ENCODE results near the gene DCTPP1.

DCTPP1 gene

DNA sequence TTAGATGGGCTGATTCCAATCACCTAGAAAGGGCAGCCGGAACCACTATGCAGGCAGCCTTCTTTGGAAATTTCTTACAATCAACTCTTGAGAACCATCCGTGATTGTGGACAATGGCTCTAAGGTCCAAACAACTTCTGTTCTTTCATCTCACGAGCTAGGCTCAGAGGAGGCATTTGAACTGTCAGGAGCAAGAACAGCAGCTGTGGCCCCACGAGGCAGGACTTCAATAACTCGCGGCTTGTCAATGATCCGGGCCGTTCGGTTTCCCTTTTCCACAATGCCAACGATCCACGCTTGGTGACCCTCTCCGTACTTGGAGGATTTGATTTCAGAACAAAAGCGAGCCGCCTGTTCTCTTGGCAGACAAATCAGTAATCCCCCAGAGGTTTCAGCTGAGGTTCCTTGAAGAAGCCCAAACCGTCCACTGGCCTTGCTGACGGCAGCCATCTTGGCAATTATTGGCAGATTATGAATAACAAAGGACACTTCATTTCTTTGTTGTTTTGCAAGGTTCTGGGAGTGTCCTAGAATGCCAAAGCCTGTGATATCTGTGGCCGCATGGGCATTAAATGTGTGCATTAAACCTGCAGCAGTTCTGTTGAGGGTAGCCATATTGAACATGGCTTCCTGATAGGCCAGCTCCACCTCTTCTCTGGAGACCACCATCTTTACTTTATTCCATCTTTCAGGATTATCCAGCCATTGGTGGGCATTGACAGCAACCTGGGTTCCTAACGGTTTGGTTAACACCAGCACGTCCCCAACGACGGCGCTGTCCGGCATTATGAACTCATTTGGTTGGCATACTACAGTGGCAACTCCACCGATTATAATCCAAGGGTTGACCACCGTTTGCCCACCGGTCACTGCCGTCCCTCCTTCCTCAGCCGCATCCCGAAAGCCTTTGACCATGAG is 14.7 kb upstream of the DCTPP1 start (continued):
- TF ChIP-seq, protein P1, sequence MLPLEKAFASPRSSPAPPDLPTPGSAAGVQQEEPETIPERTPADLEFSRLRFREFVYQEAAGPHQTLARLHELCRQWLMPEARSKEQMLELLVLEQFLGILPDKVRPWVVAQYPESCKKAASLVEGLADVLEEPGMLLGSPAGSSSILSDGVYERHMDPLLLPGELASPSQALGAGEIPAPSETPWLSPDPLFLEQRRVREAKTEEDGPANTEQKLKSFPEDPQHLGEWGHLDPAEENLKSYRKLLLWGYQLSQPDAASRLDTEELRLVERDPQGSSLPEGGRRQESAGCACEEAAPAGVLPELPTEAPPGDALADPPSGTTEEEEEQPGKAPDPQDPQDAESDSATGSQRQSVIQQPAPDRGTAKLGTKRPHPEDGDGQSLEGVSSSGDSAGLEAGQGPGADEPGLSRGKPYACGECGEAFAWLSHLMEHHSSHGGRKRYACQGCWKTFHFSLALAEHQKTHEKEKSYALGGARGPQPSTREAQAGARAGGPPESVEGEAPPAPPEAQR (tag by site-specific recombination; IDR thresholded peaks at IDR 0.05): 0 out of 2 replicates have a peak, but pooled peaks have one; percentile 37

DNA sequence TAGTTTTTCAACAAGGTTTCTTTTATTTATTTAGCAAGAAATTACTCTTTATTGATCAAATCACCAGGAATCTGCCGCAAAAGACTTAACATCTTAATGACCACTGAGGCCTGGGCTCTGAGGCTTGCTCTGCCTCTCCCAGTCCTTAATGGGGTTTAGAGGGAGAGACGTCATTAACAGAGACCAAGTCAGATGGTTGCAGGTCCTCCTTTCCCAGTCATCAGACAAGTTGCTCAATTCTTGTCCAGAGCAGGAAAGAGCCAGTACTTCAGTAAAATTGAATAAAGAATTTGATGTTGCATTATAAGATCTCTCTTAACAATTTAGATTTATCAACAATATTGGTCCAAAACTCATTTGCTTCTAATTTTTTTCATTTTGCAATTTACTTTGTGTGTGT is 13.8 kb upstream of the DCTPP1 start:
- Histone ChIP-seq H3K27ac (ENCODE audit: extremely low read depth, low read depth, low read length) (no peak overlapping the region), H3K4me3 (ENCODE audit: low read depth, low read length) (no peak overlapping the region), H3K9me3 (ENCODE audit: control insufficient read depth, insufficient read depth, low read depth, low read length) (no peaks in the 10 kb centered on the region), H3K4me1 (ENCODE audit: control insufficient read depth, insufficient read depth, low read length) (peaks cover 3% of the 10 kb centered on the region; the same call in 1 of the 2 replicates), H3K36me3 (ENCODE audit: control insufficient read depth in 2 of 2, insufficient read depth in 1 of 2, low read length in 2 of 2) (peaks cover 0 to 22% of the 10 kb centered on the region in 2 experiments; a peak in 2 of 3 replicates)
- ChIA-PET CTCF (interaction anchor here (0.5 to 1.8 kb wide), 3 partner anchors 10 to 411 kb away, joined by 3 to 7 read pairs (median 3); partner anchors contain the start of gene DCTPP1), POLR2A (no interaction called here)
- TF ChIP-seq ZNF629 (tag by site-specific recombination; IDR thresholded peaks at IDR 0.05): no peak
- TF ChIP-seq ZBTB8A (tag by site-specific recombination; IDR thresholded peaks at IDR 0.05): 0 out of 2 replicates have a peak, but pooled peaks have one; percentile 0
- no peak for TF ChIP-seq ZNF350 (tag by site-specific recombination; IDR thresholded peaks at IDR 0.05)
- TF ChIP-seq ZBTB20 (tag by site-specific recombination; IDR thresholded peaks at IDR 0.05): no peak
- TF ChIP-seq ZNF791 (tag by site-specific recombination; IDR thresholded peaks at IDR 0.05): no peak

DNA sequence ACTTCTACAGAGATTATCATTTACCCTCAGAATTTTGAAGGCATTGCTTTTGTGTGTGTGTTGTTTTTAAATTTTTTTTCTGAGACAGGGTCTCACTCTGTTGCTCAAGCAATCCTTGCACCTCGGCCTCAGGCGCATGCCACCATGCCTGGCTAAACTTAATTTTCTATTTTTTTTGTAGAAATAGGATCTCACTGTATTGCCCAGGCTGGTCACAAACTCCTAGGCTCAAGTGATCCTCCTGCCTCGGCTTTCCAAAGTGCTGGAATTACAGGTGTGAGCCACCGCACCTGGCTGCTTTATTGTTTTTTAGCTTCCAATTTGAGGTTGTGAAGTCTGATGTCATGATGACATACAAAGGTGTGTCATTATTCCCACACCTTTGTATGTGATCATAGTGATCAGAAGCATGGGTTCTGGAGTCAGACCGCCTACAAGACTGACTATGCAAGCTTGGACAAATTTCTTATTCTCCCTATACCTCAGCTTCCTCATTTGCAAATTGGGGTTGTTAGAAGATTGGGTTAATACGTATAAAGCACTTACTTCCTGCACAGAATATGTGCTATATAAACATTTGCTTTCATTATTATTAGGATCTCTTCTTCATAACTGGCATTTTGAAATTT is 10.0 kb upstream of the DCTPP1 start:
- Histone ChIP-seq H3K36me3 (ENCODE audit: control insufficient read depth in 2 of 2, insufficient read depth in 1 of 2, low read length in 2 of 2) (peaks cover 0 to 20% of the 10 kb centered on the region in 2 experiments; a peak in 2 of 3 replicates), H3K27ac (ENCODE audit: extremely low read depth, low read depth, low read length) (no peak overlapping the region), H3K4me1 (ENCODE audit: control insufficient read depth, insufficient read depth, low read length) (peaks cover 3% of the 10 kb centered on the region; the same call in 1 of the 2 replicates), H3K4me3 (ENCODE audit: low read depth, low read length) (no peak overlapping the region), H3K9me3 (ENCODE audit: control insufficient read depth, insufficient read depth, low read depth, low read length) (no peaks in the 10 kb centered on the region)
- TF ChIP-seq ZNF121 (tag by site-specific recombination; IDR thresholded peaks at IDR 0.05) (peak; percentile 61; the same call in 1 of the 2 replicates), OVOL3 (tag by site-specific recombination; IDR thresholded peaks at IDR 0.05) (no peak)
- ChIA-PET CTCF (interaction anchor here (0.6 to 2.2 kb wide), 3 partner anchors 10 to 68 kb away, joined by 3 to 27 read pairs (median 4); partner anchors contain the start of gene DCTPP1), POLR2A (no interaction called here)

DNA sequence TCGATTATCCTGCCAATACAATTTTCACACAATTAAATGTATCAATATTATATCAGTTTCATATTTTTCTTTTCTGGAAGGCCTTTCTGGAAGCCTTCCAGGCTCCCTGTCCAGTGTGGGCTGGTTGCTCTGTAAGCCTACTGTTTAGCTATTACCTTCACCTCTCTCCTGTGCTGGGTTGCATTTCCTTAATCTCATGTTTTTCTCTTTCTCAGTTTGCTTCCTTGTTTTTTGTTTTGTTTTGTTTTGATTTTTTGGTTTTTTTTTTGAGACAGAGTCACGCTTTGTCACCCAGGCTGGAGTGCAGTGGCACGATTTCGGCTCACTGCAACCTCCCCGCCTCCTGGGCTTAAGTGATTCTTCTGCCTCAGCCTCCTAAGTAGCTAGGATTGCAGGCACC is 9.0 kb upstream of the DCTPP1 start:
- H3K4me3 ChIP-seq (ENCODE audit: low read depth, low read length): no peak overlapping the region
- ChIA-PET CTCF (interaction anchor here (0.6 to 2.2 kb wide), 6 partner anchors 9 to 177 kb away, joined by 3 to 27 read pairs (median 4); partner anchors contain the start of genes DCTPP1 and ZNF48), POLR2A (no interaction called here)

More for the DNA sequence above, 9.0 kb upstream of the DCTPP1 start:
- no peak for TF ChIP-seq ZNF521 (tag by site-specific recombination; IDR thresholded peaks at IDR 0.05)
- TF ChIP-seq BCL11B (tag by site-specific recombination; IDR thresholded peaks at IDR 0.05; ENCODE audit: low read depth): no peak
- no peak for TF ChIP-seq ZNF174 (tag by site-specific recombination; IDR thresholded peaks at IDR 0.05)
- TF ChIP-seq HOXD13 (CRISPR knock-in tag; IDR thresholded peaks at IDR 0.05; ENCODE audit: borderline replicate concordance): no peak
- TF ChIP-seq ZNF677 (tag by site-specific recombination; IDR thresholded peaks at IDR 0.05): no peak
- no peak for TF ChIP-seq ZNF664 (tag by site-specific recombination; IDR thresholded peaks at IDR 0.05)
- TF ChIP-seq, protein P2, sequence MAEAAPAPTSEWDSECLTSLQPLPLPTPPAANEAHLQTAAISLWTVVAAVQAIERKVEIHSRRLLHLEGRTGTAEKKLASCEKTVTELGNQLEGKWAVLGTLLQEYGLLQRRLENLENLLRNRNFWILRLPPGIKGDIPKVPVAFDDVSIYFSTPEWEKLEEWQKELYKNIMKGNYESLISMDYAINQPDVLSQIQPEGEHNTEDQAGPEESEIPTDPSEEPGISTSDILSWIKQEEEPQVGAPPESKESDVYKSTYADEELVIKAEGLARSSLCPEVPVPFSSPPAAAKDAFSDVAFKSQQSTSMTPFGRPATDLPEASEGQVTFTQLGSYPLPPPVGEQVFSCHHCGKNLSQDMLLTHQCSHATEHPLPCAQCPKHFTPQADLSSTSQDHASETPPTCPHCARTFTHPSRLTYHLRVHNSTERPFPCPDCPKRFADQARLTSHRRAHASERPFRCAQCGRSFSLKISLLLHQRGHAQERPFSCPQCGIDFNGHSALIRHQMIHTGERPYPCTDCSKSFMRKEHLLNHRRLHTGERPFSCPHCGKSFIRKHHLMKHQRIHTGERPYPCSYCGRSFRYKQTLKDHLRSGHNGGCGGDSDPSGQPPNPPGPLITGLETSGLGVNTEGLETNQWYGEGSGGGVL (tag by site-specific recombination; IDR thresholded peaks at IDR 0.05): no peak
- TF ChIP-seq KLF10 (tag by site-specific recombination; IDR thresholded peaks at IDR 0.05): no peak
- TF ChIP-seq, protein P3, sequence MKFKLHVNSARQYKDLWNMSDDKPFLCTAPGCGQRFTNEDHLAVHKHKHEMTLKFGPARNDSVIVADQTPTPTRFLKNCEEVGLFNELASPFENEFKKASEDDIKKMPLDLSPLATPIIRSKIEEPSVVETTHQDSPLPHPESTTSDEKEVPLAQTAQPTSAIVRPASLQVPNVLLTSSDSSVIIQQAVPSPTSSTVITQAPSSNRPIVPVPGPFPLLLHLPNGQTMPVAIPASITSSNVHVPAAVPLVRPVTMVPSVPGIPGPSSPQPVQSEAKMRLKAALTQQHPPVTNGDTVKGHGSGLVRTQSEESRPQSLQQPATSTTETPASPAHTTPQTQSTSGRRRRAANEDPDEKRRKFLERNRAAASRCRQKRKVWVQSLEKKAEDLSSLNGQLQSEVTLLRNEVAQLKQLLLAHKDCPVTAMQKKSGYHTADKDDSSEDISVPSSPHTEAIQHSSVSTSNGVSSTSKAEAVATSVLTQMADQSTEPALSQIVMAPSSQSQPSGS (tag by site-specific recombination; IDR thresholded peaks at IDR 0.05; ENCODE audit: low read depth): no peak
- H3K4me1 ChIP-seq (ENCODE audit: control insufficient read depth, insufficient read depth, low read length): peaks cover 3% of the 10 kb centered on the region; the same call in 1 of the 2 replicates
- peaks cover 0 to 10% of the 10 kb centered on the region in 2 experiments; a peak in 2 of 3 replicates for H3K36me3 ChIP-seq (ENCODE audit: control insufficient read depth in 2 of 2, insufficient read depth in 1 of 2, low read length in 2 of 2)
- H3K9me3 ChIP-seq (ENCODE audit: control insufficient read depth, insufficient read depth, low read depth, low read length): no peaks in the 10 kb centered on the region
- H3K27ac ChIP-seq (ENCODE audit: extremely low read depth, low read depth, low read length): no peak overlapping the region
